GM18858 (cell line): ENCODE results near the gene YEATS2.
"Not testable (repeated sequence)": the region's sequence is repeated elsewhere in the genome, so short reads cannot be mapped to it uniquely, and the experiment has no call there.

Source experiments
- ATAC-seq: cut with Tn5 transposase; IDR thresholded peaks from one replicate; pipeline ENCODE4 v1.9.1; 2021; ENCODE audit not compliant: unreplicated experiment

Gene YEATS2

DNA sequence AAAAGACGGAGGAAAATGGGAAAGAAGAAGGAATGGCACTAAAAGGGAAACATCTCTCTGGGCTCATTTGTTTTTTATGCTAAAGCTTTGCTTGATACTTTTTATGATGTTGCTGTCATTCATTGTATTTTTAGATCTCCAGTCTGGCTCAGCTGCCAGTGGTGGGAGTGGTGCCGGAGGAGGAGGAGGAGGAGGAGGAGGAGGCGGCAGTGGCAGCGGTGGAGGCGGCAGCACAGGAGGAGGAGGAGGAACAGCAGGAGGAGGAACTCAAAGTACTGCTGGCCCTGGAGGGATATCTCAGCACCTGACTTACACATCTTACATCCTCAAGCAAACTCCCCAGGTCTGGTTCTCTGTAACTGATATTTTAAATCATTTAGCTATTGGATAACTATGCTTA is 78.2 kb downstream of the YEATS2 start:
- no peak for ATAC-seq

DNA sequence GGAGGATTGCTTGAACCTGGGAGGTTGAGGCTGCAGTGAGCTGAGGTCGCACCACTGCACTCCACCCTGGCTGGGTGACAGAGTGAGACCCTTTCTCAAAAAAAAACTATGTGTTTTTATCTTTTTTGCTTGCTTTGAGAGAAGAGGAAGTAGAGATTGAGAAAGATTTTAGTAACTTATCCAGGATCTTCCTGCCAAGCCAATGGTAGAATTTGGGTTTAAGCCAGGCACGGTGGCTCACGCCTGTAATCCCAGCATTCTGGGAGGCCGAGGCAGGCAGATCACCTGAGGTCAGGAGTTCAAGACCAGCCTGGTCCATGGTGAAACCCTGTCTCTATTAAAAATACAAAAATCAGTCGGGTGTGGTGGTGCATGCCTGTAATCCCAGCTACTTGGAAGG is 78.9 kb downstream of the YEATS2 start:
- ATAC-seq: not testable (repeated sequence)

DNA sequence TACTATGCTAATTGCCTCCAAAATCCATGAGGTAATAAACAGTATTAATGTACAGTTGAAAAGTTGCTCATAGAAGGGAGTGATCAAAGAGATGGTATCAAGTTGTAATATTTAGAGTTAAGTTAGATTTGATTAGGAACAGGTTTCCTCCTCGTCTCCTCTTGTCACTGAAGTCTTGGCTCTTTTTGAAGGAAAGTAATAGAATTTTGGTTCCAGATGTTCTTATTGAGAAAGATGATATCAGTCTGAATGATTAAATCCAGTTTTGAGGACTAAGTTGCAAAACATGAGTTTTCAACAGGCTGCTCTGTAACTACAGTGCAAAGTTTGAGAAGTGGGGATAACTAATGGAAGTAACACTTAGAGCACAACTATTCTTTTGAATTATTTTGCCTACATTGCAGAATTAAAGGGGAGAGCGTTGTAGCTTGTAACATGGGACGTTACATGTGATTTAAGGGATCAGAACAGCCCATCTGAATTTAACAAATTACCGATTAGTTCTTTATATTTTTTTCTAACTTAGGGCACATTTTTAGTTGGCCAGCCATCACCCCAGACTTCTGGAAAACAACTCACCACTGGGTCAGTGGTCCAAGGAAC is 79.5 kb downstream of the YEATS2 start:
- no peak for ATAC-seq

DNA sequence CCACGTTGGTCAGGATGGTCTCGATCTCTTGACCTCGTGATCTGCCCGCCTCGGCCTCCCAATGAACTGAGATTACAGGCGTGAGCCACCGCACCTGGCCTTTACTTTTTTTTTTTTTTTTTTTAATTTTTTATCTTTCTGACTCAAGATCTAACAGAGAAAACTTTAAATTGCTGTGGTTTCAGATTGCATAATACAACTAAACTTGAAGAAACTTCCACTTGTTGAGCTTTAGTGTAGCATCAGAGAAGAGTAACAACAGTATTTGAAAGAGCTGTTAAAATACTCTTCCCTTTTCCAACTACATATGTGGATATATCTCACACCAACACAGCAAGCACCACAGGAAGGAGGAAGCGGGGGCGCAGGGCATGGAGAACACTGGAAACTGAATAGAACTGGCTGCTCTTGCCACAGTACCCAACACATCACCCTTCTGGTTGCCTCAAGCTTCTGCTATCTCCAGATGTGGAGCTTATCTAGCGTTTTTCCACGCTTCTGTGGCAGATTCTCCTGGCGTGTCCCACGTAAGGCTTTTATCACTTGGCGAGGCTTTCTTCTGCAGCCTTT is 82.4 kb downstream of the YEATS2 start:
- no peak for ATAC-seq

DNA sequence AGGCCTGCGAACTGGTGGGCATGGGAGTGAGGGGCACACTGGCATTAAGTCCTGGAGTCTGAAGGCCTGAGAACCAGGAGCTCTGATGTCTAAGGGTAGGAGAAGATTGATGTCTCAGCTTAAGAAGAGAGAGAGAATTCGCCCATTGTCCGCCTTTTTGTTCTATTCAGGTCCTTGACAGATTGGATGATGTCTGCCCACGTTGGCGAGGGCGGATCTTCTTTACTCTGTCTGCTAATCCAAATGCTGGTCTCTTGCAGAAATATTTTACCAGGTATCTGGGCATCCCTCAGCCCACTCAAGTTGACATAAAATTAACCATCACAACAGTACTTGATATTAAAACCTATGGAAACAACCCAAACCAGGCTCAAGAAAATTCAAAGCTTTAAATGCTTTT is 83.6 kb downstream of the YEATS2 start:
- no peak for ATAC-seq

DNA sequence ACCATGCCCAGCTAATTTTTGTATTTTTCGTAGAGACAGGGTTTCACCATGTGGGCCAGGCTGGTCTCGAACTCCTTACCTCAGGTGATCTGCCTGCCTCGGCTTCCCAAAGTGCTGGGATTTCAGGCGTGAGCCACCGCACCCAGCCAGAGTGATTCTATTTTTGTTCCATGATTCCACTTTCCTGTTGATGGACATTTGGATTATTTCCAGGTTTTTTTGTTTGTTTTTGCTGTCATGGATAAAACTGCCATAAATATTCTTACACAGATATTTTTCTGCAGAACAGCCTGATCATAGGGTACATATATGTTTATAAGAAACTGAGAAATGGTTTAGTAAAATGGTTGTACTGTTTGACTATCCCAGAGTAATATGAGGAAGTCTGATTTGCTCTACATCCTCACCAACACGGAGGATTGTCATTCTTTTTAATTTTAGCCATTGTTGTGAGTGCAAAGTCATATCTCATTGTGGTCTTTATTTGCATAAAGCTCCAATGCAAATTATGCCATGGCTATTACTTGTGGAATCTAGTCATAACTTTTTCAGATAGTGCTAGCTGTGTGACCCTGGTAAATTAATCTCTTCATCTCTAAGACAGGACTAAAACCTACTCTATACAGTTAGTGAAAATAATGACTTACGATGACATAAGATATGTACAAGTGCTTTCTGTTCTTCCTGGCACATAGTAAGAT is 85.1 kb downstream of the YEATS2 start:
- no peak for ATAC-seq

DNA sequence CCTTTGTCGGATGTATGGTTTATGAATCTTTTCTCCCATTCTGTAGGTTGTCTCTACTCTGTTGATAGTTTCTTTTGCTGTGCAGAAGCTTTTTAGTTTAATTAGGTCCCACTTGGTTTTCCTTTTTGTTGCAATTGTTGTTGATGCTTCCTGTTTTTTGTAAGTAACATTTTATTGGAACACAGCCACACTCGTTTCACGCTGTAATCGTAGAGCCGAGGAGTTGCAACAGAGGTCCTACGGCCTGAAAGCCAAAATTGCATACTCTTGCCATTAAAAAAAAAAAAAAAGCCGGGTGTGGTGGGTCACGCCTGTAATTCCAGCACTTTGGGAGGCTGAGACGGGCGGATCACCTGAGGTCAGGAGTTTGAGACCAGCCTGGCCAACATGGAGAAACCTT is 86.9 kb downstream of the YEATS2 start:
- ATAC-seq: not testable (repeated sequence)

DNA sequence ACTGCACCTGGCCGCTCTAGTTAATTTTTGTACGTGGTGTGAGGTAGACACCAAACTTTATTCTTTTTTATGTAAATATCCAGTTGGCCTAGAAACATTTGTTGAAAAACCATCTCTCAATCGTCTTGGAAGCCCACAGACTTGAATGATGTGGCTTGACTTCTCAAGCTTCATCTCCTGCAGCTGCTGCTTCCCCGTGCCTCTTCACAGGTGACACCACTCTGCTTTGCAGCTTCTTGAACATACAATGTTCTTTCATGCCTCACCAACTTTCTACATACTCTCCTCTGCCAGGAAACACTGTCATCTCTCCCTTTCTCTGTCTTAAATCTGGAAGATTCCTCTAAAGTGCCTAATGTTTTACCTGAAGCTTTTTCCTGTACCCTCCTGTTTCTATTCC is 92.2 kb downstream of the YEATS2 start:
- no peak for ATAC-seq

DNA sequence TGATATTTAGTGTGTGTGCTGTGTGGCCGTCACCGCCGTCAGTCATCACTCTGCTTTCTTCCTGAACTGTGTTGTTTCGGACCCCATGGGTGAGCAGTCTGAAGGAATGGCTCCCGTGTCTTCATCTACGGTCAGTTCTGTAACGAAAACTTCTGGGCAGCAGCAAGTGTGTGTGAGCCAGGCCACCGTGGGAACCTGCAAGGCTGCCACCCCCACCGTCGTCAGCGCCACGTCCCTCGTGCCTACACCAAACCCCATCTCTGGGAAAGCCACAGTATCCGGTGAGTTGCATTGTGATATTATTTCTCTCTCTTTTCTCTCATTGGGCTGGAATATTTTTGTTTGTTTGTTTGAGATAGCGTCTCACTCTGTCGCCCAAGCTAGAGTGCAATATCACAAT is 93.1 kb downstream of the YEATS2 start:
- ATAC-seq: no peak

DNA sequence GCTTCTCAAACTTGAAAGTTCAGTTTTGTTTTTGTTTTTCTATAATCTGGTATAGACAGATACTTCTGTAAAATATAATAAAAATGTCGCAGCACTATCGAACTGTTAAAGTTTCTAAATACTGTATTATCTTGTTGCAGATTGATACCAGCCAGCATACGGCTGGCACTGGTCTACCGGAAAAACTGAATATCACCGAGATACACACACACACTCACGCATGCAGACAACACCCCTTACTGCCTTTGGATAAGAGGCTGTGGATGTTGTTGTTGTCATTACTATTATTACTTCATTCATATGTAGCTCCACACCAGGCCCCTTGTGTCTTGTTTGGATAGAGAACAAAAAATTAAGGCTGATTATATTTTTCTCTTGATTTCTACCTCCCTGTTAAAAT is 95.4 kb downstream of the YEATS2 start:
- ATAC-seq: no peak

DNA sequence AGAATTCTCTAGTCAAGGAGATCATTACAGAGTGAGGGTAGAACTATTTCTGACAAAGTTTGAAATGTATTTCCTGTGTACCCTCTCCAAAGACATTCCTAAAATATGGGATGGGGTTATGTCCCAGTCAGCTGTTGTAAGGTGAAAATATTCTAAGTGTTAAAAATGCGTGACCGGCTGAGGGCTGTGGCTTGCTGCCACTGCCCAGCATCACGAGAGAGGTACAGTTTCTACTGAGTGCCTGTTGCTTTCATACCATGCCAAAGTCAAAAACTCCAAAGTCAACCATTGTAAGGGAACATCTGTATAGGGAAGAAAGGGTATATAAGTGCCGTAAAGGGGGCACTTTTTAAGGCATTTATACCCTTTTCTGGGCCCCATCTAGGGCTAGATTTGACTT is 96.9 kb downstream of the YEATS2 start:
- ATAC-seq: no peak

DNA sequence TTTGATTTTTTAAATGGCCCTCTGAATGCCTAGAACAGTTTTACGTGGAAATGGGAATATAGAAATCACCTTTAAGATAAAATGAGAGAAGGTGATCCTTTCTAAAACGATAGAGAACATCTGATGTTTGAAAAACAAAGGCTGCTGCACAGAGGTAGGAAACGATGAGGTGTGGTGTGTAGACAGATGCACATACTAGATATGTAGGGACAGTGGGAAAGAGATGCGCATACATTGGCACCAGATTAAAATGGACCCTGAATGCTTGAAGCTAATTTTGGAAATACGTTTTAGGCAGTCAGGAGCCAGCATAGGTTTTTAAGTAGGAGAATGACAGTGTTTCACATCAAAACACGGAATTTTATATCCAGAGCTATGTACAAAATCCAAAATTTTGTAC is 98.8 kb downstream of the YEATS2 start:
- ATAC-seq: no peak

DNA sequence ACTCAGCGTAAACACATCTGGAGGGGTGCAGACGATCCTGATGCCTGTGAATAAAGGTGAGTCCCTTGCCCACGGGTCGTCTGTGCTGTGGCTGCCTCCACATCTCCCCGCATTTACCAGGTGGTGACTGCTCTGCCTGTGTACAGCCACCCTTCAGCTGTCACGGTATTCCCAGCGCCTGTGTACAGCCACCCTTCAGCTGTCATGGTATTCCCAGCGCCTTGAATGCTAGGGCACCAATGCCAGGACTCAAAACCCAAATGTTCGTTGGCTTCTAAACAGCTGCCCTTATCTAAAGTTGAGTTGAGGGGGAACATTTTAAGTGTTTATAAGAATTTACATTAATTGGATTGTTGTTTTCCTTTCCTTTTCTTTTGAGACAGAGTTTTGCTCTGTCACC is 100.4 kb downstream of the YEATS2 start:
- ATAC-seq: no peak

DNA sequence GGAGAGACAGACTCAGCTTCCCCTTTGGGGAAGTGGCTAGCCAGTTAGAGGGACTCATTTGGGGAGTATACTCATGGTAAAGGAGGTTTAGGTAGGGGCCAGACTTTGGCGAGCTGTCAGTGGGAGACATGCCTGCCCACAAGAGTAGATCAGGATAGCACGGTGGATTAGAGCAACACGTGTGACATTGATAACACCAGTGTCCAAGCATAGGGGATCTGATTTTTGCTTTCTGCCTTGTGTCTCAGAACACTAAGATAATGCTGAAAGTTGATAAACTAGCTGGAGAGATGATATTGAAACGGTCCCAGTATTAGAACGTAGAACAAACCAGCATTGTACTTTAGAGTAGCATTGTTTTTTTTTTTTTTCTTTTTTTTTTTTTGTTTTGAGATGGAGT is 101.9 kb downstream of the YEATS2 start:
- ATAC-seq: no peak

DNA sequence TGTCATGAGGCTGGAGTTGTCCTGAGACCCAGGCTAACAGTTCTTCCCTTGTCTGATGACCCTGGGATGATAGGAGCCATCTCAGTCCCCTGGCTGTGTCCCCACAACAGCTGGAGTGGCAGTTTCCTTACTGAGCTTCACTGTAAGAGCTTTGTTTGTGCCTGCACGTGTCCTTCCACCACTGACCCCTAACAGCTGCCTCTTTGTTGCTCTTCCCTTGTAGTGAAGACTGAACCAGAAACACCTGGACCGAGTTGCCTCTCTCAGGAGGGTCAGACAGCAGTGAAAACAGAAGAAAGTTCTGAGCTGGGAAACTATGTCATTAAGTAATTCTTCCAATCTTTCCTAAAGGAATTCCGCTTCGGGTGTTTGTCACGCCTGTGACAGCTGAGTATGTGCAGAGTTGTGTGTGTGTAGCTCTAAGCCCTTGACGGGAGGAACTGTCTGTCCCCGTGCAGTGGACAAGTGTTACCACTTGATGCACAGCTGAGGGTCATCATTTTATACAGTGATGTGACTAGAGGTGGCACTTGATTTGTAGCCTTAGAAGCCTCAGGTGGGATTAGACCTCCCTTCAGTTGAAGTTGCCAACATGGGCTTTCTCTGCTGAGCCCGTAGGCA is 102.8 kb downstream of the YEATS2 start:
- ATAC-seq: no peak

DNA sequence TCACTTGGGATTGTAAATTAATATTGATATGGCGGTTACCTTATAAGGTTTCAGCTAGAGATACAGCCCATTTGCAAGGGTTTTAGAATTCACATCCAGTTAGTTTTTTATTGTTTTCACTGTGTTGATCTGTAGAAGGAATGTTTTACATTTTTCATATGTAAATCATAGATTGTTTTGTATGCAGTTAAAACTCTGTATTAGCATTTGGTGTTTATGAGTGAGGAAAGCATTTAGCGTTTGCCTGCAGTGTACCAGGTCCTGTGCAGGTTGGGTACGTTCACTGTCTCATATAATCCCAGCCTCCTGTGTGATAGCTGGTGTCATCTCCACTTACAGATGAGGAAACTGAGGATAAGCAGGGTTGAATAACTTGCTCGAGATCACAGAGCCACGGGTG is 104.0 kb downstream of the YEATS2 start:
- no peak for ATAC-seq

DNA sequence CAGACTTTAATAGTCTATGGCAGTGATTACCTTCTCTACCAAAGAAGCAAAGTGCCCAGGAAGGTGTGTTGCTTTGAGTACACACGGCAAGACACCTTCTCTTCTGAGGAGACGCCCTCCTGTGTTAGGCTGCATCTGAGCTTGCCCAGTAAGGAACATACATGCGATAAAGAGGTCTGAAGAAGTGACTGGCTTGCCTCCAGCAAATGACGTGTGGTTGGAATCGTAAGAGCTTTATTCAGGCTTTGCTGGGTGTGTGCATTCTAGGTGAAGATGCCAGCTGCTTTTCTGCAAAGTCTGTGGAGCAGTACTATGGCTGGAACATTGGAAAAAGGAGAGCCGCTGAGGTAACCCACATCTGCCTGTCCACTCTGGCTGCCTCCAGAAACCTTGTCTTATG is 105.4 kb downstream of the YEATS2 start:
- no peak for ATAC-seq

DNA sequence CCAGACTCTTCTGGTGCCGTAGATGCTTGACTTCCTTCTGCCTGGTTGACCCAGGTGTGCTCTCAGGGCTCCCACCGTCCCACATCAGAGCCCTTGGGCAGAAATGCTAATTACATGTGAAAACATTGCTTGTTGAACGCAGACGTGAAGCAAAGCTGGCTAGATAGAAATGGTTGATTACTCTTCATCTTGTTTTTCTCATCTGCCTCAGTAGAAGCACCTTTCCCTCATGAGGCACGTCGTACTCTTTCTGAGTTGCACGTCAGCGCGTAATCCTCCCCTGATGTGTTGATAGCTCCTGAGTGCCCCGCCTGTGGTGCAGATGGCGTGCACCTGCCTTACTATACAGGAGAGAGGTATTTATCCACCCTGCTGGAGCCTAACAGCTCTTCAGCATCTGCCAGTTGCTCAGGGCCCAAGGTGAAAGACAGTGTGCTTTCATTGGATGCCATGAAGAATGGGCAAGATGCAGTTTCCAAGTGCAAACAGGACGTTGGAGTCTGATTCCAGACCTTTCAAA is 109.7 kb downstream of the YEATS2 start:
- ATAC-seq: no peak

DNA sequence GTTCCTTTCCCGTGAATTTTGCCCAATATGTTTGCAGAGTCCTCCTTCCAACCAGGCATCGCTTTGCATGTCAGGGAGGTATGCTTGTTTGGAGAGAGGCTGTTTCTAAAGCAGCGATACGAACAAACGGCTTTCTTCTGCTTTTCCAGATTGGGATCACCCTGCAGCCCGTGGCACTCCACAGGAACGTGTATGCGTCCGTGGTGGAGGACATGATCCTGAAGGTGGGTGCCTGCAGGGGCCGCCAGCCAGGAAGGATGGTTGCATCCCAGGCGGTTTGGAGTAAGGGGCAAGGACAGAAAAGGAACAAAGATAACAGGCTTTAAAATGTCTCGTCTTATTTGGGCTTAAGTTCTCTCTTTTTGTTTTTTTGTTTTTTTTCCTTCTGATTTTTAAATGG is 110.3 kb downstream of the YEATS2 start:
- no peak for ATAC-seq

DNA sequence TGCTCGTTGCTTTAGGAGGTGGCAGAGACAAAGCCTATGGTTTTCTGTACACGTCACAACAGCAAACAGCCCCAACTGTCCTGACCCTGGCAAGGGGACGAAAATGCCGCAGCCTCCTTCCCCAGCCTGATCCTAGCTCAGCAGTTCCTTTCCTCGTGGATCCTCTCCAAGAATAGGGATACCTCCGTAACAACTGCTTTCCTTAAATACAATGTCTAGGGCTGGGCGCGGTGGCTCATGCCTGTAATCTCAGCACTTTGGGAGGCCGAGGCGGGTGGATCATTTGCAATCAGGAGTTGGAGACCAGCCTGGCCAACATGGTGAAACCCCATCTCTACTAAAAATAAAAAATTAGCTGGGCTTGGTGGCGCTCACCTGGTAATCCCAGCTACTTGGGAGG is 110.8 kb downstream of the YEATS2 start:
- no peak for ATAC-seq

DNA sequence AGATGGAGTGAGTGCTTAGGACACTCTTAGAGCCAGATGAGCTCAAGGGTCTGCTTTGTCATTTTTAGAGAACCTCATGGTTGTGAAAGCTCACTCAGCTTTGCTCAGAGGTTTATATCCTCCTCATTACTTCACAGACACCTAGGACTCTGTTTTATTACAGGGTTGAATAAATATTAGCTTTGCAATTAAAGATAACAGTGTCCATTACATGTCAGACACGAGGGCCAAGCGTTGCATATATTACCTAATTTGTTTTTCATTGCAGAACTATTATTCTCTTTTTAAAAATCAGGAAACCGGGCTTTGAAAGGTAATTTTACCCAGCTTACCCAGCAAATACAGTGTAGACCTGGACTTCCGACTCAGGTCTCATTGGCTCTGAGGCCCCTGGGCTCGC is 111.7 kb downstream of the YEATS2 start:
- no peak for ATAC-seq
